HUES48 (cell line): ENCODE results near the gene PPP4R4.
A peak's percentile ranks its signal among the peaks of the same experiment; 100 is the strongest.

Experiments used
- H3K27ac ChIP-seq: one replicate; pipeline ENCODE4 v1.7.0; 2013; ENCODE audit warnings: low read depth, low read length, inconsistent platforms
- H3K27me3 ChIP-seq: 2 replicates; pipeline ENCODE4 v1.6.1; 2013; ENCODE audit warnings: mild to moderate bottlenecking, low read length; ENCODE audit not compliant: control insufficient read depth, insufficient read depth
- H3K36me3 ChIP-seq: 2 replicates; pipeline ENCODE4 v1.6.1; 2013; ENCODE audit warnings: low read length; ENCODE audit not compliant: control insufficient read depth, insufficient read depth
- H3K4me1 ChIP-seq: 2 replicates; pipeline ENCODE4 v1.6.1; 2013; ENCODE audit warnings: mild to moderate bottlenecking, low read length; ENCODE audit not compliant: control insufficient read depth, insufficient read depth
- H3K4me3 ChIP-seq: 2 replicates; pipeline ENCODE4 v1.5.1; 2013; ENCODE audit warnings: mild to moderate bottlenecking, low read depth, low read length
- H3K9ac ChIP-seq: 2 replicates; pipeline ENCODE4 v1.6.1; 2013; ENCODE audit warnings: mild to moderate bottlenecking, low read depth, low read length, moderate library complexity
- H3K9me3 ChIP-seq: 2 replicates; pipeline ENCODE4 v1.6.1; 2013; ENCODE audit warnings: low read length; ENCODE audit not compliant: control insufficient read depth, insufficient read depth

Gene PPP4R4

DNA sequence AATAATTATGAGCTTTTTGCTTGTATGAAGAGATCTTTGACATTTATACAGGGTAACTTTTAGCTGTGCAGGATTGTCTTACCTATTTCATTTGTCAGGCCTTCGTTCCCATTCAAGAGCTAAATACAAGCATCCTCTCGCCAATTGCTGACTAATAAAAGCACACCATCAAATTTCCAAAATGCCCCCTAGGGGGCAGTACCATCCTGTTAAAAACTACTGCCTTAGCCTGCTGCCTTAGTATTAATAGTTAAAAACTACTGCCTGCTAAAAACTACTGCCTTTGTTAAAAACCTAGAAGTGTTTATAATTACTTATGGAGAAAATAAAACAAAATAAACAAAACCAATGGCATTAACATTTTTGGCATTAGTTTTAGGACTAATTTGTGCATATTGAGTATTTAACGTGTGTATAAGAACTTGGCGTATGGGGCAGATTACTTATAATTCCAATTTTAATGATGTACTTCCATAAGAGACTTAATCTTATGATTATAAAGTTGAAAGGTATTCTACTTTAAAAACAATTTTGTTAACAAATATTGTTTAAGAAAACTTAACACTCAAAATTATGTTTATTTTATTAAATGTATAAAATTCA lies 41.7 kb upstream of the PPP4R4 start:
- H3K9ac ChIP-seq: no peak overlapping the region
- no peaks in the 10 kb centered on the region for H3K36me3 ChIP-seq
- H3K27me3 ChIP-seq: no peaks in the 10 kb centered on the region; the same call in 1 of the 2 replicates
- H3K4me1 ChIP-seq: peaks cover 9% of the 10 kb centered on the region; the same call in 1 of the 2 replicates
- H3K27ac ChIP-seq: no peak overlapping the region
- H3K4me3 ChIP-seq: no peak overlapping the region
- H3K9me3 ChIP-seq: no peaks in the 10 kb centered on the region

DNA sequence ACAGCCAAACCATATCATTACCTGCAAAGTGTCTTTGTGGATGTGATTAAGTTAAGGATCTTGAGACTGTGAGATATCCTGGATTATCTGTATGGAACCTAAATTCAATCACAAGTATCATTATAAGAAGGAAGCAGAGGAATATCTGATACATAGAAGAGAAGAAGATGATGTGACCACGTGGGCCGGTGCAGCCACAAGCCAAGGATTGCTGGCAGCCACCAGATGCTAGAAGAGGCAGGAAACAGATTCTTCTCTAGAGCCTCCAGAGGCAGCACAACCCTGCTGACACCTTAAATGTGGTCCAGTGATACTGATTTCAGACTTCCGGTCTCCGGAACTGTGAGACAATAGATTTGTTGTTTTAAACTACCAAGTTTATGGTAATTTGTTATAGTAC lies 38.6 kb upstream of the PPP4R4 start:
- H3K9ac ChIP-seq: no peak overlapping the region
- H3K9me3 ChIP-seq: no peaks in the 10 kb centered on the region
- H3K27me3 ChIP-seq: no peaks in the 10 kb centered on the region
- no peak overlapping the region for H3K4me3 ChIP-seq
- H3K4me1 ChIP-seq: peaks cover 12% of the 10 kb centered on the region; the same call in 1 of the 2 replicates
- H3K36me3 ChIP-seq: no peaks in the 10 kb centered on the region
- no peak overlapping the region for H3K27ac ChIP-seq

DNA sequence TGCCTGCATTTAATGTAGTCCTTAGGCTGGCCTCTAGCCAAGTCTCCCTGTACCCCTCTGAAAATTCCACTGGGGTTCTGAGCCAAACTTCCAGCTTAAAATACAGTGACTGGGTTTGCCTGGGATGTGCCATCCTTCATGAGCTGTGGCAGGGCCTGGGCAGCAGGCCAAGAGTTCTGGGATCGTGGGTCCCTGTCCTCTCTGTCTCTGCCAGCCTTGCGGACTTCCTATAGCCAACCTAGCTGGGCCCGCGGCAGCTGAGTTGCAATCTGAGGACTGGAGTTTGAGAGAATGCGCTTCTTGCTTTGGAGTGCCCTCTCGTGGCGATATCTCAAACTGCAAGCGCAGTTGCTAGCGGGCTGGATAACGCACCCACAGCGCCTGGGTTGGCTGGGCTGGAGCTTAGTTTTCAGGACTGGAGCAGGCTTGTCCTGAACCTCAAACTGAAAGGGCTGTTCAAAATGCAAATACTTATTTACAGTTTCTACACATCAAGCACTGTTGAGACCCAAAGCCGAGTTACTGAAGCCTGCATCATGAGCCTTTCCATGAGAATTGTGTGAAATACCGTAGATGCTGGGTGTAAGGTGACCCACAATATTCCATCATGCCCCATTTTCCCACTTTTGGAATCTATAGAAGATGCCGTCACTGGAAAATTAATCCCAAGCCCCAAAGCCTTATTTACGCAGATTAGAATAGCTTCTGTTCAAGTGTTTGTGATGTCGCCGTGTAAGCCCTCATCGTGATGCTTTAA lies 37.4 kb upstream of the PPP4R4 start:
- H3K27me3 ChIP-seq: no peaks in the 10 kb centered on the region
- H3K4me1 ChIP-seq: peaks cover 12% of the 10 kb centered on the region; the same call in 1 of the 2 replicates
- no peak overlapping the region for H3K4me3 ChIP-seq
- H3K9me3 ChIP-seq: no peaks in the 10 kb centered on the region
- H3K36me3 ChIP-seq: no peaks in the 10 kb centered on the region
- no peak overlapping the region for H3K9ac ChIP-seq
- no peak overlapping the region for H3K27ac ChIP-seq

DNA sequence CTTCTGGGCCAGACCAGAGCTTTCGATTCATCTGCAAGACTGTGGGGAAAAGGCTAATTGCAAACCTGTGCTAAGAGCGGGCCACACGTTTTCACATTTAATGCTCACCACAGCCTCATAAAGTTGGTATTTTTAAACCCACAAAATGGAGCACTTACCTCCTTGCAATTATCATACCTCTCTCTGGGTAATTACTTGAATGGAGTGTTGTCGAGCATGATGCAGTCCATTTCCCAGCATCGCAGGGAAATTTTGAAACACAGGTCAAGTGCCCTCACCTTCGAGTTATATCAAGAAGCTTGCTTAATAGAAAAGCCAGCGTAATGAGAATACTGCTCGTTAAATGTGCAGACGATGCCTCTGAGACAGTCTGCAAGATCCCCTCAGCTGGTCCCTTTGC lies 35.9 kb upstream of the PPP4R4 start:
- no peak overlapping the region for H3K27ac ChIP-seq
- peaks cover 12% of the 10 kb centered on the region; the same call in 1 of the 2 replicates for H3K4me1 ChIP-seq
- no peak overlapping the region for H3K9ac ChIP-seq
- no peaks in the 10 kb centered on the region for H3K9me3 ChIP-seq
- H3K27me3 ChIP-seq: no peaks in the 10 kb centered on the region
- H3K4me3 ChIP-seq: no peak overlapping the region
- H3K36me3 ChIP-seq: no peaks in the 10 kb centered on the region

DNA sequence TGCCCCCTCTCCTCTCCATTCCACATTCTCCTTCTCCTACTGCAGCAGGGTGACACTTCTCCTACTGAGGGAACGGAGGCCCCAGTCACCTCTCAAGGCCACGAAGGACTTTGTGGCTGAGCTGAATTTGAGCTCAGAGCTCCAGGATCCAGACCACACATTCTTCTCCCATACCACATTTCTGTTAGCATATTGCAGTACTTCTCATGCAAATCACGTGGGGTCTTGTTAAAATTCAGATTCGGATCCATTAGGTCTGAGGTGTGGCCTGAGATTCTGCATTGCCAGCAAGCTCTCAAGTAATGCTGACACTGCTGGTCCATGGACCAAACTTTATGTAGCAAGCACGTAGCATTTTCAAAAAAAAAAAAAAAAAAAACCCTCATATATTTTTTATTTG lies 35.1 kb upstream of the PPP4R4 start:
- H3K27me3 ChIP-seq: no peaks in the 10 kb centered on the region
- H3K9me3 ChIP-seq: no peaks in the 10 kb centered on the region
- H3K4me1 ChIP-seq: peaks cover 12% of the 10 kb centered on the region; the same call in 1 of the 2 replicates
- no peak overlapping the region for H3K27ac ChIP-seq
- H3K9ac ChIP-seq: no peak overlapping the region
- H3K36me3 ChIP-seq: no peaks in the 10 kb centered on the region
- H3K4me3 ChIP-seq: no peak overlapping the region

DNA sequence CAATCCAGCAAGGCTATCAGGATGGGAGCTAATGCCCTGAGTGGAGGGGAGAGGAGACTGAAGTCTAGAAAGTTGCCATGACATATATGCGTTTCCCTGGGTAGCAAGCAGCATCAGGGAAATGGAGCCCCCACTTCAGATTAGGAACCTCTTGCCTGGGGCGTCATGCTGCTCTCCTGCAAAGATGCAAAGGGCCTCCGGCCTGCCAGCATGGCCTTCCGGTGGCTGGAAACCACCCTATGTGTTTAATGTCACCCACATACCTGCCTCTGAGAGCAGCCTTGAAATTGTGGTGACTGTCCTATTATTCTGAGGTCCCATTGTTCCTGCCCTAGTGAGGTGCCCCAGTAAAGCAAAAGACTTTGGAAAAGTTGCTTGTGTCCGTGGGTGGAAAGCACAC lies 34.7 kb upstream of the PPP4R4 start:
- Histone ChIP-seq H3K9me3 (no peaks in the 10 kb centered on the region), H3K4me3 (no peak overlapping the region), H3K9ac (no peak overlapping the region), H3K4me1 (peaks cover 12% of the 10 kb centered on the region; the same call in 1 of the 2 replicates), H3K27ac (no peak overlapping the region), H3K27me3 (no peaks in the 10 kb centered on the region), H3K36me3 (no peaks in the 10 kb centered on the region)

DNA sequence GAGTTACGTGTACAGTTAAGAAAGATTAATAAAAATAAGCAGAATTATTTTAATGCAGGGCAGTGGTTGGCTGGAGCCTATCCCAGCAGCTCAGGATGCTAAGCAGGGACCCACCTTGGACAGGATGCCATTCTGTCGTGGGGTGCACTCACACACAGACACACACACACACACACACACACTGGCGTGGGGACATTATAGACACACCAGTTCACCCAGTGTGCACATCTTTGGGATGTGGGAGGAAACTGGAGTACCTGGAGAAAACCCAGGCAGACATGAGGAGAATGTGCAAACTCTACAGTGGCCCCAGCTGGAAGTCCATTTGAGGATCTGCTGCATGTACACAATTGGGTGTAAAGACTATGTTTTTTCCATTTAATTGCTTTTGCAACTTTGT lies 31.9 kb upstream of the PPP4R4 start:
- Histone ChIP-seq H3K27me3 (no peaks in the 10 kb centered on the region), H3K9me3 (no peaks in the 10 kb centered on the region), H3K27ac (no peak overlapping the region), H3K9ac (no peak overlapping the region), H3K4me3 (no peak overlapping the region), H3K36me3 (no peaks in the 10 kb centered on the region), H3K4me1 (peaks cover 16% of the 10 kb centered on the region; the same call in 1 of the 2 replicates)

DNA sequence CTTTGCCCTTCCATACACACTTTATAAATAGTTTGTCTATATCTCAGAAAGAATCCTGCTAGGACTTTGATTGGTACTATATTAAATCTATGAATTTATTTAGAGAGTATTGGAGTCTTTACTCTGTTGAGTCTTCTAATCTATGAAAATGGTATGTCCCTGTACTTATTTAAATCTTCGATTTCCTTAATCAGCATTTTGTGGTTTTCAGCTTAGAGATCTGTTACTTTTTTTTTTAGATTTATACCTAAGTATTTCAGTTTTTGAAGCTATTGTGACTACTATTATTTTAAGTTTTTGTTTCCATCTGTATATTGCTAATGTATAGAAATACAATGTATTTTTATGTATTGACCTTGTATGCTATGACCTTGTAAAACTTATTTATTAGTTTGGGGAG lies 31.3 kb upstream of the PPP4R4 start:
- H3K27me3 ChIP-seq: no peaks in the 10 kb centered on the region
- no peaks in the 10 kb centered on the region for H3K36me3 ChIP-seq
- H3K27ac ChIP-seq: no peak overlapping the region
- H3K4me1 ChIP-seq: peaks cover 16% of the 10 kb centered on the region; the same call in 1 of the 2 replicates
- H3K9ac ChIP-seq: no peak overlapping the region
- H3K4me3 ChIP-seq: no peak overlapping the region
- H3K9me3 ChIP-seq: no peaks in the 10 kb centered on the region

DNA sequence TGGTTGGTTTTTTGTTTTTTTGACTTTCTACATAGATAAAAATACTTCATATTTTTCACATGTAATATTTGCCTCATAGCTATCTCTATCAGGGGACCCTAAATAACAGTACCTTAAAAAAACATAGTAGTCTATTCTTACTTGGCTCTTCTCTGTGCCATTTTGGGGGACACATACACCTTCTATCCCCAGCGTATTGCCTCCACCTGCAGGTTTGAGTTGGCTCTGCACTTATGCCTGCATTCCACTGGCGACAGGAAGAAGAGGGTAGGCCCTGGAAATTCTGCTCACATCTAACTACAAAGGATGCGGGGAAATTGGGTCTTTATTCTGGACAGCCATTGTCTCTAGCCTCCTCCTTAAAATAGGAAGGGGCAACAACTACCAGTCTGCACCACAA lies 30.9 kb upstream of the PPP4R4 start:
- no peak overlapping the region for H3K9ac ChIP-seq
- no peaks in the 10 kb centered on the region for H3K36me3 ChIP-seq
- peaks cover 16% of the 10 kb centered on the region; the same call in 1 of the 2 replicates for H3K4me1 ChIP-seq
- no peak overlapping the region for H3K27ac ChIP-seq
- H3K27me3 ChIP-seq: no peaks in the 10 kb centered on the region
- no peak overlapping the region for H3K4me3 ChIP-seq
- no peaks in the 10 kb centered on the region for H3K9me3 ChIP-seq

DNA sequence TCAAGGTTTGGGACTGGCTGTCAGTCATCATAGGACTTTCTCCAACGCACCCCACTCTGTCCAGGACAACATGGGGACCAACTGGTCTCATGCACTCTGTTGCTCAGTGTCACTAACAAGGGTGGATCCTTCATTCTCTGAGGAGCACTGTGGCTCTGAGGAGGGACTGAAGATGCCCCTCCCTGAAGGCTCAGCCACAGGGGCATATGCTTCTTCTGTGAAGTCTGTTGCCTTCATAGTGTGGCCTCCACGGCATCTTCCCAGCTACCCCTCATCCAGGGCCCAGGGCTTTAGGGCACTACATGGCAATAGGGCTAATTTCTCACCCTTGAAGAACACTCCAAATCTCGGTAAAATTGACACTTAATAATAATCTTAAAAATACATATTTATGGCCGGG lies 30.4 kb upstream of the PPP4R4 start:
- H3K9ac ChIP-seq: no peak overlapping the region
- H3K27me3 ChIP-seq: no peaks in the 10 kb centered on the region
- H3K4me1 ChIP-seq: peaks cover 14% of the 10 kb centered on the region; the same call in 1 of the 2 replicates
- no peaks in the 10 kb centered on the region for H3K9me3 ChIP-seq
- H3K27ac ChIP-seq: no peak overlapping the region
- H3K36me3 ChIP-seq: no peaks in the 10 kb centered on the region
- no peak overlapping the region for H3K4me3 ChIP-seq

DNA sequence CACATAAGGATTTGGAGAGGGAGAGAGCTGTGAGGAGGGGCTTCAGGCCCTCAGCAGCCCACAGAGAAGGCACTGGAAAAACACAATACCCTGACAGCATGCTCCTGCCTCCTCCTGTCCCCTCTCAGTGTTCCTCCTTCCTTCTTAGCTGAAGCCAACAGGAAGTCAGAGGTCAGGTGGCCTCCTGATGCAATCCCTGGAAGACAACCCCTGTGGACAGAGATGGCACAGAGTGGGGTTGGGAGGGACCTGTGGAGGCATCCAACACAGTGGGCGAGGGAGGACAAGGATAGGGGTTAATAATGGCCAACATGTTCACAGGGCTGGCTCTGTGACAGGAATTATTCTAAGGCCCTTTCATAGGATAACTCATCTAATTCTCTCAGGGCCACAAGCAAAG lies 29.4 kb upstream of the PPP4R4 start:
- H3K27ac ChIP-seq: peak overlapping the region; percentile 77
- no peaks in the 10 kb centered on the region for H3K36me3 ChIP-seq
- peaks cover 4% of the 10 kb centered on the region; the same call in 1 of the 2 replicates for H3K4me1 ChIP-seq
- H3K27me3 ChIP-seq: no peaks in the 10 kb centered on the region
- H3K9me3 ChIP-seq: no peaks in the 10 kb centered on the region
- H3K4me3 ChIP-seq: no peak overlapping the region
- no peak overlapping the region for H3K9ac ChIP-seq
